Tibial nerve (tissue), 4 donors: Measurements from ENCODE around the gene TMEM132D.

ENCODE experiments used
- CTCF ChIP-seq, 5 experiments: fragments of 200-600 bp in 3 of 5; fragments of 450-650 bp in 2 of 5; sonication (generic) in 3 of 5; IDR thresholded peaks; one replicate each; pipeline ENCODE4 v1.5.1; 2016 to 2019; ENCODE audit warnings: antibody characterized with exemption in 5 of 5, mild to moderate bottlenecking in 3 of 5, moderate library complexity in 2 of 5
- EP300 ChIP-seq, 2 donors: sonication (generic); formaldehyde crosslinking; IDR thresholded peaks; one replicate each; pipeline ENCODE4 v1.6.1; 2017; ENCODE audit warnings: antibody characterized with exemption in 2 of 2, mild to moderate bottlenecking in 1 of 2
- POLR2A ChIP-seq, 2 donors: fragments of 450-650 bp; IDR thresholded peaks; one replicate each; pipeline ENCODE4 v1.6.1; 2017; ENCODE audit warnings: antibody characterized with exemption in 2 of 2, mild to moderate bottlenecking in 2 of 2, moderate library complexity in 2 of 2

- TF ChIP-seq CTCF (IDR thresholded peaks at IDR 0.05), result no peak
- TF ChIP-seq POLR2A (IDR thresholded peaks at IDR 0.05), result no peak
- no peak for TF ChIP-seq EP300 (IDR thresholded peaks at IDR 0.05)
These were observed 436.5 kb downstream of the TMEM132D start for GRCh38 chr12:129467289-129467688.
